Measurements from ENCODE around the gene HEMGN. TPM values are rescaled to one million over a fixed set of nuclear protein-coding genes. Genes with fewer than 3 reads are reported as not detected.

HEMGN gene
- total RNA-seq, 1 donor from 2014 or later = not detected

GRCh38 chr9:97934321-97935115, 3.5 kb downstream of the HEMGN start:
- H3K4me1 Mint-ChIP-seq (ENCODE audit: low read depth) = no peaks in the 10 kb centered on the region
- no peak for TF ChIP-seq CTCF (IDR thresholded peaks at IDR 0.05)
- H3K9me3 Mint-ChIP-seq (ENCODE audit: low read depth) = no peaks in the 10 kb centered on the region
- peaks cover 71% of the 10 kb centered on the region for H3K27me3 Mint-ChIP-seq (ENCODE audit: low read depth)
- DNase-seq (ENCODE audit: low spot score) = no peak
- no peak overlapping the region for H3K27ac Mint-ChIP-seq (ENCODE audit: unreplicated experiment)
- no peak overlapping the region for H3K4me3 Mint-ChIP-seq (ENCODE audit: unreplicated experiment)
- no peaks in the 10 kb centered on the region for H3K36me3 Mint-ChIP-seq (ENCODE audit: low read depth)

DNA sequence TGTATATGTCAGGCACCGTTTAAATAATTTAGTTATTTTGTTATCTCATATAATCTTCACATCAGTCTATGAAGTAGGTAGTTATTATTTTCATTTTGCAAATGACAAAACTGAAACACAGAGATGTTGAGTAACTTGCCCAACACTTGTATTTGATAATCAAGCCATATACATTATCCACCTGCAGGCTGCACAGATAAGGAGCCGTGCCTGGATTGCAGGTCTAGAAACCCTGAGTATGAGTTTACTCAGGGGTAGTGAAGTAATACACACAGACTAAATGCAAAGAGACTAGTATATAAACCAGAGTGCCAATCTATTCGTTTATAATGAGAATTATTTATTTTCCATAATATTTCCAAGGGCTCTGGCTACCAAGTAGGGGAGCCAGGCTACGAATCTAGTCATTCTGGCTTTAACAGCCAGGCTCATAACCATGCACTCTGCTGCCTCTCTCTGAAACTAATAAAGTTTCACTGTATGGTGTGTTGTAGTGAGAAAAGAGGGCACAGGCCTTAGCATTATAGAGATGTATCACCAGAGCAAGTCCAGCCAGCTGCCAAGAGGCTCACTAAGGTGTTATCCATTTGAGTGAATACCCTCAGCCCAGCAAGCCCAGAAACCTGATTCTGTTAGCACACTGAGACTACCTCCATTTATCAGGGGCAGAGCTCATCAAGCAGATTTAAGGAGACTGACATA, 4.5 kb downstream of the HEMGN start:
- H3K4me1 Mint-ChIP-seq (ENCODE audit: low read depth) = no peaks in the 10 kb centered on the region
- peaks cover 66% of the 10 kb centered on the region for H3K27me3 Mint-ChIP-seq (ENCODE audit: low read depth)
- no peak overlapping the region for H3K4me3 Mint-ChIP-seq (ENCODE audit: unreplicated experiment)
- DNase-seq (ENCODE audit: low spot score) = no peak
- TF ChIP-seq CTCF (IDR thresholded peaks at IDR 0.05) = no peak
- H3K36me3 Mint-ChIP-seq (ENCODE audit: low read depth) = no peaks in the 10 kb centered on the region
- H3K9me3 Mint-ChIP-seq (ENCODE audit: low read depth) = no peaks in the 10 kb centered on the region
- H3K27ac Mint-ChIP-seq (ENCODE audit: unreplicated experiment) = no peak overlapping the region

GRCh38 chr9:97930972-97931371, 7.0 kb downstream of the HEMGN start:
- H3K27me3 Mint-ChIP-seq (ENCODE audit: low read depth) = peaks cover 59% of the 10 kb centered on the region
- no peak for TF ChIP-seq CTCF (IDR thresholded peaks at IDR 0.05)
- H3K27ac Mint-ChIP-seq (ENCODE audit: unreplicated experiment) = no peak overlapping the region
- H3K4me3 Mint-ChIP-seq (ENCODE audit: unreplicated experiment) = no peak overlapping the region
- no peaks in the 10 kb centered on the region for H3K4me1 Mint-ChIP-seq (ENCODE audit: low read depth)
- no peaks in the 10 kb centered on the region for H3K9me3 Mint-ChIP-seq (ENCODE audit: low read depth)
- H3K36me3 Mint-ChIP-seq (ENCODE audit: low read depth) = no peaks in the 10 kb centered on the region
- no peak for DNase-seq (ENCODE audit: low spot score)

DNA sequence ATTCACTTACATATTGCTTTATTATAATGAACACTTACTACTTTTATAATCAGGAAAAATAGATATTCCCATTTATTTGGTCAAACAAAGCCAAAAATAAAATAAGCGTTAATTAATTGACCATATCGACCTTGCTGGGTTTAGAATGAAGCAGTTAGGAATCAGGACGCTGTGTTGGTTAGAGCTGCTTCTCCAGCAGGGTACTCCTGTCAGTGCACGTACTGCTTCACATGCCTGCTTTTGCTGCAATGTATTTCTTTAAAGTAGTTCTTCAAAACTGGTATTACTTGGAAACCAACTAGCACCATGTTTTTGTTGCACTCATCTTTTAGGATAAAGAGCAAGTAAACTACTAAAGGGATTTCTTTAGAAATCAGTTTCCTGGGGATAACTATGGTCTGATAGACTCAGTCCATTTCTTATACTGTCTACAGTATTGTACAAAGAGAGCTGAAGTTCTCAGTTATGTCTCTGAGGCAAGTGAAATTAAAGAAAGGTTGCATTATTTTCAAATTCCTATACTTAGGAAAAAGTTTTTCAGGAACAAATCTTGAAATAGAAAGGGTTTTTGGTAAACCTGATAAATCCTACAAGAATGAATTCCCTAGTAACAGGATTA, 8.9 kb downstream of the HEMGN start:
- Mint-ChIP-seq H3K36me3 (ENCODE audit: low read depth) (no peaks in the 10 kb centered on the region), H3K27me3 (ENCODE audit: low read depth) (peaks cover 42% of the 10 kb centered on the region), H3K4me1 (ENCODE audit: low read depth) (peaks cover 1% of the 10 kb centered on the region), H3K27ac (ENCODE audit: unreplicated experiment) (no peak overlapping the region), H3K4me3 (ENCODE audit: unreplicated experiment) (no peak overlapping the region), H3K9me3 (ENCODE audit: low read depth) (no peaks in the 10 kb centered on the region)
- no peak for TF ChIP-seq CTCF (IDR thresholded peaks at IDR 0.05)
- no peak for DNase-seq (ENCODE audit: low spot score)
